GM18951 (cell line): Measurements from ENCODE around the gene PRRT1.

Source experiments
- POLR2A ChIP-seq: IDR thresholded peaks from 4 replicates; pipeline ENCODE4 v1.6.1; 2011; ENCODE audit warnings: mild to moderate bottlenecking; ENCODE audit not compliant: insufficient read length, insufficient read depth; ENCODE audit errors: extremely low read depth
- in situ Hi-C: fragments of 300-500 bp; cut with MboI; formaldehyde crosslinking; loops from one replicate; pipeline ENCODE4 v1.12.0; 2022; ENCODE audit warnings: low sequenced_read_pairs, mixed read lengths, inconsistent platforms; ENCODE audit not compliant: unreplicated experiment

Gene PRRT1

DNA sequence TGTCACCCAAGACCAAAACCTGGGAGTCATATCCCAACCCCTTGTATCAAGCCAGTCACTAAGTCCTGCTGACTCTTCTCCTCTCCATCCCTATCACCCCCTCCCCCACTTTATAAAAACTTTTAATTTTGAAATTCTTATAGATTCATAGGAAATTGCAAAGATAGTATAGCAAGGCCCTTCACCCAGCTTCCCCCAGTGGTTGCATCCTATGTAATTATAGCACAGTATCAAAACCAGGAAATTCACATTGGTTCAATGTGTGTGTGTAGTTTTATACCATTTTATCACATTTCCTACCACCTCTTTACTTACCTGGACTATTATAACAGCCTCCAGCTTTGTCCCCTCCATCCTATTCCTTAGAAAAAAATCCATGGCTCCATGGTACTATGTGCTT is 6.3 kb upstream of the PRRT1 start:
- no peak for TF ChIP-seq POLR2A

GRCh38 chr6:32156891-32157290 is 5.2 kb upstream of the PRRT1 start:
- in situ Hi-C loops: no loop called here
- no peak for TF ChIP-seq POLR2A

More for the DNA sequence above, 6.3 kb upstream of the PRRT1 start:
- in situ Hi-C loops: no loop called here

DNA sequence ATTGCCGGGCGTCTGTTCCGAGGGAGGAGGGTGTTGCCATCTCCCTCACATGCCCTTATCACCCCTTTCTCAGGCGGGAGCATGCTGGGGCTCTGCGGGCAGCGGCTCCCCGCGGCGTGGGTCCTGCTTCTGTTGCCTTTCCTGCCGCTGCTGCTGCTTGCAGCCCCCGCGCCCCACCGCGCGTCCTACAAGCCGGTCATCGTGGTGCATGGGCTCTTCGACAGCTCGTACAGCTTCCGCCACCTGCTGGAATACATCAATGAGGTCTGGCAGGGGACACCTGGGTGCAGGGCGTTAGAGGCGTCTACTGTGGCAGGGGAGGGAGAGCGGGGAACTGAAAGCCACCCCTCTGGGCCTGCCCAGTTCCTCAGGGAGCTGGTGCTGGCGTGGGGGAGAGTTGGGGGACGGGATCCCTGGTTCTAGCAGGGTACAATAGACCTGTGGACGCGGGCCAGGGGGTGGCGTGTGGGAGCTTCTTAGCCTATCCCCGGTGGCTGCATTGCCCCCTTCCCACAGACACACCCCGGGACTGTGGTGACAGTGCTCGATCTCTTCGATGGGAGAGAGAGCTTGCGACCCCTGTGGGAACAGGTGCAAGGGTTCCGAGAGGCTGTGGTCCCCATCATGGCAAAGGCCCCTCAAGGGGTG is 2.9 kb upstream of the PRRT1 start:
- TF ChIP-seq POLR2A: no peak
- in situ Hi-C loops: no loop called here

- TF ChIP-seq POLR2A: no peak
- in situ Hi-C loops: no loop called here
These were observed 2.1 kb upstream of the PRRT1 start, which contains the start of gene PPT2 for GRCh38 chr6:32153564-32154513. PPT2 (plus strand) TSS chr6:32154141; CDS start chr6:32154595, 454 bp downstream.

- in situ Hi-C loops: no loop called here
- no peak for TF ChIP-seq POLR2A
These were observed 1.2 kb upstream of the PRRT1 start for GRCh38 chr6:32152769-32153563.

DNA sequence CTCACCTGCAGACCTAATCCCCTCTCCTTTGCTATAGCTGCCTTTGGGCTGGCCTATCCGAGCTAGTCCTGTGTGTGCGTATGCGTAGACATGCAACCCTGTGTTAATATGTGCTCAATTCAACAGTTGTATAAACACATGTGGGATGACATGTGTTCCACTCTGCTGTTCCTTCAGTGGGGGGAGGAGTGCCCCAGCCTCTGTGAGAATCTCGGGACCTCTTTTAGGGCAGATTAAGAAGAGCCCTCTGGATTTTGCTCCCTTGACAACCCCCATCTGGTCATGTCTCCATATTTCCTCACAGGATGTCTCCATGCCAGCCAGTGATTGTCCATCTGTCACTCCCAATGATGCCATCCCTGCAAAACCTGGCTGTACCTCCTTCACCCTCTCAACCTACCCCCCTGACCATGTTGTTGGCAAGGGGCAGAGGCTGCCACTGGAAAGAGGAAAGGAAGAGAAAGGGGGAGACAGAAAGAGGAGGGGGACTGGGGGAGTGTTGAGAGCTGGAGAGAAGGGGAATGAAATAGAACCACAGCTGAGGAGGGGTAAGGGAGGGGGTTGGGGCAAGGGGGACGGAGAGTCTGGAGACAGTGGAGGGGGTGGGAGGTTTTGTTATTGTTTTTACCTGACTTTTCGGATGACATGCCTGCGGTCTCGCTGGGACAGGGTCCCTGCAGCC is 417 bp downstream of the PRRT1 start:
- TF ChIP-seq POLR2A: no peak
- in situ Hi-C loops: no loop called here

DNA sequence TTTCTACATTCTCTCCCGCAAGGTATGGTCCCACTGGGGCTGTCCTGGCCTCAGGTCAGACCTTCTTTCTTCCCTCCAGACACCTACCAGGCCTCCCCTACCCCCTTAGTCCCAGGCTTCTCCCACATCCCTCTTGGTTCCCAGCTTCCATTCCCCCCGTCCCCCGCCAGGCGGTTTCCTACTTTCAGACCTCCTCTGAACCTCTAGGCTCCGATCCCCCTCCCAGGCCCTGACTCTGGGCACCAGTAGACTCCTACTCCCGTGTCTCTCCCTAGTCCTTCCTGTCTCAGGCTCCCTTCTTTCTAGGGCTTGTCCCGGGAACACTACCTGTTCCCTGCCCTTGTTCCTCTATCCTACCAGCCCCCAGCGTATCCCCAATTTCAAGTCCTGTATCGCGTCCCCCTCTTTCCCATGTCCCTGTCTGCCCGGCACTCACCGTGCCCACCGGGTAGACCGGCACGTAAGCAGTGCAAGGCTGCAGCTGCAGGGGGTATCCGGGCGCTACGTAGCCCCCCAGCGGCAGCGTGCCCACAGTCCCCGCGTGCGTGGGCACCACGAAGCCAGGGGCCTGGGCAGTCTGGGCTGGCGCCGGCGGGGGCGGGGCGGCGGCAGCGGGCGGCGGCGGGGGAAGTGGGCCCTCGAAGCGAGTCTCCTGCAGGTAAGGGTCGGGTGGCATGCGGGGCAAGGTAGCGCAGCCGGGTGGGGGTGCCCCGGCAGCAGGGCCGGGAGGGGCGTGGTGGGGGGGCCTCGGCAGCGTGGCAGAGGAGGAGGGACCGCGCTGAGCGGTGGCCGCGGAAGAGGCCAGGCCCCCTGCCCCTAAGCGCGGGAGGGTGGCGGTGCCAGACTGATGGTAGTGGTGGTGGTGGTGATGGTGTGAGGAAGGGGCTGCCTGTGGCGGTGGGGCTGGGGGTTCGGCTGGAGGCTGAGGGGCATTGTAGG is 1.5 kb downstream of the PRRT1 start:
- TF ChIP-seq POLR2A: no peak
- in situ Hi-C loops: no loop called here

- in situ Hi-C loops: no loop called here
- no peak for TF ChIP-seq POLR2A
These were observed 2.5 kb downstream of the PRRT1 start for GRCh38 chr6:32149092-32149755.

DNA sequence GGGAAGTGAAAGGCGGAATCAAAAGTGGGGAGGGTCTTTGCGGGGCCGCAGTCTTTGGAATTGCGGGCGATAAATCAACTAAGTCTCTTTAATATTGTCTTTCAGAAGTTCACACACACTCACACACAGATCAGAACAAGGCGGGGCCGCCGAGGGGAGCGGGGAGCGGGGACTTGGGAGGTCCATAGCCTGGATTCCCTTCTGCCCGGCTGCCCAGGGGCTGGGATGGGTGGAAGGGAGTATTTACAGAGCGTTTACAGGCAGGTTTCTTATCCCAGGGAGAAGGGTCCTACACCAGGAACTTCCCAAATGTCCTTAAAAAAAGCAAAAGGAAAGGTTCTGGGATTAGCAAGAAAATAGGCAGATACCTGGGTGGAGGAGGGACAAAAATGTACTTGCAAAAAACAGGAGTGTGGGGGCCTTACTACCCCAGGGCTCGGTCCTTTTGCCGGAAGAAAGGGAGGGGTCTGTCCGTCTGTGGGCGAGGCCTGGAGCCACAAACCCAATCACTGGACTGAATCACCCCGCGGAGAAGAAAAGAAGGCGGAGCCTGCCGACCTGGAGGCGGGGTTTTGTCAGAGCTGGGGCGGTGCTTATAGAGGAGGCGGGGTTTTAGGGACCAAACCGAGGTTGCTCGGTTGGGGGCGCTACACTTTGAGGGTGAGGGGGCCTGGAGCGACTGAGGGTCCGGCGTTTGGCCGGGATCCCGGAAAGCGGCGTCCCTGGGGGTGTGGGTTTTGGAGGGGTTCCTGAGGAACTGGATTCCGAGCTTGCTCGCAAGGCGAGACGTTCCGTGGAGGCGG is 3.2 kb downstream of the PRRT1 start:
- in situ Hi-C loops: no loop called here
- no peak for TF ChIP-seq POLR2A

- in situ Hi-C loops: no loop called here
These were observed 4.2 kb downstream of the PRRT1 start for GRCh38 chr6:32147401-32148132.

More at GRCh38 chr6:32147401-32148132, 4.2 kb downstream of the PRRT1 start:
- no peak for TF ChIP-seq POLR2A
